BLaER1 treated with 17β-estradiol and CSF1 and Interleukin-3, amounts not matched to agents 10 nM and 100 nM (cell line): ENCODE measurements around the gene PSME4.

Experiments
- H3K27ac ChIP-seq, 11 experiments: shearing (Covaris generic); formaldehyde crosslinking; 2 replicates each; pipeline ENCODE4 v1.8.1; 2022
- H3K27me3 ChIP-seq, 11 experiments: shearing (Covaris generic); formaldehyde crosslinking; 2 replicates each; pipeline ENCODE4 v1.8.1; 2022
- H3K36me3 ChIP-seq, 11 experiments: shearing (Covaris generic); formaldehyde crosslinking; 2 replicates each; pipeline ENCODE4 v1.8.1; 2022
- H3K4me1 ChIP-seq, 10 experiments: shearing (Covaris generic); formaldehyde crosslinking; 2 replicates each; pipeline ENCODE4 v1.8.1; 2022
- H3K4me2 ChIP-seq, 11 experiments: shearing (Covaris generic); formaldehyde crosslinking; 2 replicates each; pipeline ENCODE4 v1.8.1; 2022
- H3K4me3 ChIP-seq, 10 experiments: shearing (Covaris generic); formaldehyde crosslinking; 2 replicates each; pipeline ENCODE4 v1.8.1; 2022
- H3K9ac ChIP-seq, 11 experiments: shearing (Covaris generic); formaldehyde crosslinking; 2 replicates each; pipeline ENCODE4 v1.8.1; 2022
- H3K9me3 ChIP-seq, 11 experiments: shearing (Covaris generic); formaldehyde crosslinking; replicated peaks in 1 of 11; 2 replicates each; pipeline ENCODE4 v1.8.1; 2022
- H4K20me1 ChIP-seq, 11 experiments: shearing (Covaris generic); formaldehyde crosslinking; 2 replicates each; pipeline ENCODE4 v1.8.1; 2022
- Cebpa-rat ChIP-seq, 11 experiments: shearing (Covaris generic); IDR thresholded peaks; 2 replicates each; pipeline ENCODE4 v1.8.1; 2022

The PSME4 gene

GRCh38 chr2:53970724-53971602, at the start of gene PSME4:
Gene PSME4, minus strand, starts transcription at chr2:53970993. Its CDS starts 209 bp downstream, at chr2:53970784.
- TF ChIP-seq Cebpa-rat (IDR thresholded peaks at IDR 0.05) = no peak
- peak within 1 kb of the TSS; percentile 82 to 94 (median 88) for H3K4me2 ChIP-seq
- H3K9ac ChIP-seq = peak within 1 kb of the TSS; percentile 90 to 98 (median 96)
- H3K9me3 ChIP-seq = no peaks in the 10 kb centered on the region
- peak within 1 kb of the TSS; percentile 79 to 97 (median 93) for H3K27ac ChIP-seq
- H4K20me1 ChIP-seq = peaks cover 18 to 46% (median 44%) of the 10 kb centered on the region in 11 experiments; a peak in 20 of 22 replicates
- peaks cover 21 to 54% (median 31%) of the 10 kb centered on the region in 10 experiments for H3K4me1 ChIP-seq
- H3K27me3 ChIP-seq = no peaks in the 10 kb centered on the region
- peaks cover 4 to 24% (median 21%) of the 10 kb centered on the region in 11 experiments; a peak in 20 of 22 replicates for H3K36me3 ChIP-seq
- H3K4me3 ChIP-seq = peak within 1 kb of the TSS; percentile 85 to 99 (median 97)

- peaks cover 14 to 23% (median 20%) of the 10 kb centered on the region in 11 experiments for H3K9me3 ChIP-seq
- H3K4me3 ChIP-seq = no peak overlapping the region
- TF ChIP-seq Cebpa-rat (IDR thresholded peaks at IDR 0.05) = no peak
- H3K4me2 ChIP-seq = no peak overlapping the region
- no peak overlapping the region for H3K27ac ChIP-seq
- H3K9ac ChIP-seq = no peak overlapping the region
- H3K36me3 ChIP-seq = peaks cover 0 to 30% (median 5%) of the 10 kb centered on the region in 11 experiments; a peak in 9 of 22 replicates
- H3K27me3 ChIP-seq = no peaks in the 10 kb centered on the region
- no peaks in the 10 kb centered on the region for H4K20me1 ChIP-seq
- H3K4me1 ChIP-seq = peaks cover 8 to 12% (median 10%) of the 10 kb centered on the region in 10 experiments
These were observed 45.3 kb upstream of the PSME4 start for GRCh38 chr2:54015798-54016699.

- no peaks in the 10 kb centered on the region for H3K27me3 ChIP-seq
- H3K27ac ChIP-seq = no peak overlapping the region
- peaks cover 8 to 12% (median 10%) of the 10 kb centered on the region in 10 experiments for H3K4me1 ChIP-seq
- H3K4me2 ChIP-seq = peak overlapping the region; percentile 38 to 68 (median 54); a peak in 21 of 22 replicates
- H4K20me1 ChIP-seq = no peaks in the 10 kb centered on the region
- no peak for TF ChIP-seq Cebpa-rat (IDR thresholded peaks at IDR 0.05)
- H3K4me3 ChIP-seq = no peak overlapping the region
- peak overlapping the region in 2 of 11 experiments; percentile 18 to 30; a peak in 2 of 22 replicates for H3K9ac ChIP-seq
- peaks cover 0 to 9% (median 0%) of the 10 kb centered on the region in 11 experiments; a peak in 3 of 22 replicates for H3K36me3 ChIP-seq
- H3K9me3 ChIP-seq = peaks cover 0 to 2% (median 0%) of the 10 kb centered on the region in 11 experiments; a peak in 3 of 22 replicates
These were observed 43.2 kb upstream of the PSME4 start for GRCh38 chr2:54013996-54014395.

- H3K27ac ChIP-seq = no peak overlapping the region
- H3K4me2 ChIP-seq = no peak overlapping the region
- no peak for TF ChIP-seq Cebpa-rat (IDR thresholded peaks at IDR 0.05)
- peaks cover 8 to 12% (median 10%) of the 10 kb centered on the region in 10 experiments for H3K4me1 ChIP-seq
- no peaks in the 10 kb centered on the region for H3K9me3 ChIP-seq
- H4K20me1 ChIP-seq = no peaks in the 10 kb centered on the region
- H3K36me3 ChIP-seq = peaks cover 0 to 2% (median 0%) of the 10 kb centered on the region in 11 experiments; a peak in 2 of 22 replicates
- no peak overlapping the region for H3K4me3 ChIP-seq
- no peaks in the 10 kb centered on the region for H3K27me3 ChIP-seq
- no peak overlapping the region for H3K9ac ChIP-seq
These were observed 41.8 kb upstream of the PSME4 start for GRCh38 chr2:54012538-54013141.

- Histone ChIP-seq H3K27ac (no peak overlapping the region), H3K4me3 (no peak overlapping the region), H3K4me1 (peaks cover 8 to 12% (median 10%) of the 10 kb centered on the region in 10 experiments), H3K4me2 (no peak overlapping the region), H4K20me1 (no peaks in the 10 kb centered on the region), H3K36me3 (no peaks in the 10 kb centered on the region), H3K9me3 (no peaks in the 10 kb centered on the region), H3K9ac (no peak overlapping the region), H3K27me3 (no peaks in the 10 kb centered on the region)
- no peak for TF ChIP-seq Cebpa-rat (IDR thresholded peaks at IDR 0.05)
These were observed 38.8 kb upstream of the PSME4 start for GRCh38 chr2:54009549-54009948.

- Histone ChIP-seq H3K9me3 (peaks cover 0 to 5% (median 0%) of the 10 kb centered on the region in 11 experiments; a peak in 1 of 22 replicates), H3K9ac (no peak overlapping the region), H3K4me3 (no peak overlapping the region), H4K20me1 (no peaks in the 10 kb centered on the region), H3K36me3 (peaks cover 0 to 6% (median 0%) of the 10 kb centered on the region in 11 experiments; a peak in 2 of 22 replicates), H3K4me2 (no peak overlapping the region), H3K4me1 (peaks cover 0 to 3% (median 2%) of the 10 kb centered on the region in 10 experiments; a peak in 10 of 20 replicates), H3K27ac (no peak overlapping the region), H3K27me3 (no peaks in the 10 kb centered on the region)
- no peak for TF ChIP-seq Cebpa-rat (IDR thresholded peaks at IDR 0.05)
These were observed 37.6 kb upstream of the PSME4 start for GRCh38 chr2:54008439-54008838.

- Histone ChIP-seq H3K36me3 (peaks cover 0 to 6% (median 0%) of the 10 kb centered on the region in 11 experiments; a peak in 2 of 22 replicates), H3K4me1 (peaks cover 9 to 17% (median 13%) of the 10 kb centered on the region in 10 experiments; a peak in 18 of 20 replicates), H4K20me1 (no peaks in the 10 kb centered on the region), H3K27me3 (no peaks in the 10 kb centered on the region), H3K27ac (no peak overlapping the region), H3K4me3 (no peak overlapping the region), H3K9ac (no peak overlapping the region), H3K9me3 (peaks cover 0 to 5% (median 0%) of the 10 kb centered on the region in 11 experiments; a peak in 1 of 22 replicates), H3K4me2 (no peak overlapping the region)
- TF ChIP-seq Cebpa-rat (IDR thresholded peaks at IDR 0.05) = no peak
These were observed 29.7 kb upstream of the PSME4 start for GRCh38 chr2:54000524-54000923.

- Histone ChIP-seq H3K36me3 (peaks cover 0 to 6% (median 0%) of the 10 kb centered on the region in 11 experiments; a peak in 2 of 22 replicates), H3K9me3 (peaks cover 0 to 5% (median 0%) of the 10 kb centered on the region in 11 experiments; a peak in 1 of 22 replicates), H3K4me3 (no peak overlapping the region), H3K4me1 (peaks cover 10 to 18% (median 13%) of the 10 kb centered on the region in 10 experiments), H3K4me2 (no peak overlapping the region), H3K27me3 (no peaks in the 10 kb centered on the region), H3K27ac (no peak overlapping the region), H3K9ac (no peak overlapping the region), H4K20me1 (no peaks in the 10 kb centered on the region)
- TF ChIP-seq Cebpa-rat (IDR thresholded peaks at IDR 0.05) = no peak
These were observed 29.3 kb upstream of the PSME4 start for GRCh38 chr2:54000122-54000521.
